ENCODE results near the gene GYPC.

DNA sequence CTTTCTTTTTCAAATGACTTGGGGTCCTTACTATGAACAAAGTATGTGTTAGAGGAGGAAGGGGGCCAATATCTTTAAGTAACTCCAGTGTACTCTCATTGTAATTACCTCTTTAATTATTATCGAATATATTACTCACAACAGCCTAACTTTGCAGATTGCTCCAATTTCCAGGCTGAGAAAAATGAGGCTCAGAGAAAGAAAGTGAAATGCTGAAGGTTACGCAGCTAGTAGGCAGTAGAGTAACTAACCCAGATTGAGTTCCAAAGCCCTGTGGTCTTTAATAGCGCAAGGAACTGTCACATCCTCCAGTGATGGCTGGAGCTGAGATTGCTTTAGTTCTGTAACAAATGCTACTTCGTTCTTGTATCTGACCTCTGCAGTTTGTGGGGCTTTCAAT lies 2.2 kb upstream of the GYPC start:
- TF ChIP-seq ARNTL (CRISPR knock-in tag; IDR thresholded peaks at IDR 0.05; ENCODE audit: borderline replicate concordance, low read depth) (no peak), GLIS3 (CRISPR knock-in tag; IDR thresholded peaks at IDR 0.05) (no peak), BACH2 (CRISPR knock-in tag; IDR thresholded peaks at IDR 0.05; ENCODE audit: borderline replicate concordance) (no peak), OSR1 (CRISPR knock-in tag; IDR thresholded peaks at IDR 0.05) (no peak), ZNF8 (CRISPR knock-in tag; IDR thresholded peaks at IDR 0.05) (no peak), ESRRG (CRISPR knock-in tag; IDR thresholded peaks at IDR 0.05) (no peak), PPARA (CRISPR knock-in tag; IDR thresholded peaks at IDR 0.05; ENCODE audit: borderline replicate concordance) (no peak), TOX (CRISPR knock-in tag; IDR thresholded peaks at IDR 0.05; ENCODE audit: borderline replicate concordance) (no peak)
- TF ChIP-seq, protein P1, sequence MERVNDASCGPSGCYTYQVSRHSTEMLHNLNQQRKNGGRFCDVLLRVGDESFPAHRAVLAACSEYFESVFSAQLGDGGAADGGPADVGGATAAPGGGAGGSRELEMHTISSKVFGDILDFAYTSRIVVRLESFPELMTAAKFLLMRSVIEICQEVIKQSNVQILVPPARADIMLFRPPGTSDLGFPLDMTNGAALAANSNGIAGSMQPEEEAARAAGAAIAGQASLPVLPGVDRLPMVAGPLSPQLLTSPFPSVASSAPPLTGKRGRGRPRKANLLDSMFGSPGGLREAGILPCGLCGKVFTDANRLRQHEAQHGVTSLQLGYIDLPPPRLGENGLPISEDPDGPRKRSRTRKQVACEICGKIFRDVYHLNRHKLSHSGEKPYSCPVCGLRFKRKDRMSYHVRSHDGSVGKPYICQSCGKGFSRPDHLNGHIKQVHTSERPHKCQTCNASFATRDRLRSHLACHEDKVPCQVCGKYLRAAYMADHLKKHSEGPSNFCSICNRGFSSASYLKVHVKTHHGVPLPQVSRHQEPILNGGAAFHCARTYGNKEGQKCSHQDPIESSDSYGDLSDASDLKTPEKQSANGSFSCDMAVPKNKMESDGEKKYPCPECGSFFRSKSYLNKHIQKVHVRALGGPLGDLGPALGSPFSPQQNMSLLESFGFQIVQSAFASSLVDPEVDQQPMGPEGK (CRISPR knock-in tag; IDR thresholded peaks at IDR 0.05; ENCODE audit: borderline replicate concordance) = no peak
- TF ChIP-seq, protein P2, sequence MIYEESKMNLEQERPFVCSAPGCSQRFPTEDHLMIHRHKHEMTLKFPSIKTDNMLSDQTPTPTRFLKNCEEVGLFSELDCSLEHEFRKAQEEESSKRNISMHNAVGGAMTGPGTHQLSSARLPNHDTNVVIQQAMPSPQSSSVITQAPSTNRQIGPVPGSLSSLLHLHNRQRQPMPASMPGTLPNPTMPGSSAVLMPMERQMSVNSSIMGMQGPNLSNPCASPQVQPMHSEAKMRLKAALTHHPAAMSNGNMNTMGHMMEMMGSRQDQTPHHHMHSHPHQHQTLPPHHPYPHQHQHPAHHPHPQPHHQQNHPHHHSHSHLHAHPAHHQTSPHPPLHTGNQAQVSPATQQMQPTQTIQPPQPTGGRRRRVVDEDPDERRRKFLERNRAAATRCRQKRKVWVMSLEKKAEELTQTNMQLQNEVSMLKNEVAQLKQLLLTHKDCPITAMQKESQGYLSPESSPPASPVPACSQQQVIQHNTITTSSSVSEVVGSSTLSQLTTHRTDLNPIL (CRISPR knock-in tag; IDR thresholded peaks at IDR 0.05; ENCODE audit: low read depth) = no peak

Measured in SK-N-SH treated with all-trans-retinoic acid at 6 μM for 48 hours (cell line).